Upper lobe of right lung (tissue), 1 donor: ENCODE measurements around the gene TMEM9B. TPM values are rescaled to one million over a fixed set of nuclear protein-coding genes. Genes with fewer than 3 reads are reported as not detected.

Experiments used
- ATAC-seq: fragments of 200-7000 bp; cut with Tn5 transposase; one replicate; pipeline ENCODE4 v1.9.1; 2020; ENCODE audit warnings: mild to moderate bottlenecking, moderate library complexity
- DNase-seq: peaks from one replicate; pipeline ENCODE4 v3.0.0-alpha.2; 2020
- H3K27ac ChIP-seq: fragments of 200-600 bp; one replicate; pipeline ENCODE4 v1.8.0; 2022
- H3K27me3 ChIP-seq: fragments of 200-600 bp; one replicate; pipeline ENCODE4 v1.8.0; 2022; ENCODE audit warnings: mild to moderate bottlenecking
- H3K36me3 ChIP-seq: fragments of 200-600 bp; one replicate; pipeline ENCODE4 v1.8.0; 2022
- H3K4me1 ChIP-seq: fragments of 200-600 bp; one replicate; pipeline ENCODE4 v1.8.0; 2022
- H3K4me3 ChIP-seq: fragments of 200-600 bp; one replicate; pipeline ENCODE4 v1.8.0; 2022; ENCODE audit warnings: mild to moderate bottlenecking
- H3K9me3 ChIP-seq: fragments of 200-600 bp; one replicate; pipeline ENCODE4 v1.8.0; 2022
- CTCF ChIP-seq: fragments of 200-600 bp; IDR thresholded peaks from one replicate; pipeline ENCODE4 v1.8.0; 2022; ENCODE audit warnings: antibody characterized with exemption
- intact Hi-C: fragments of 100-400 bp; cut with DNase I; formaldehyde crosslinking; loops from one replicate; pipeline ENCODE4 v1.11.0; 2022
- total RNA-seq: library from RNA; stranded (reverse); fragmentation: NEBNext Ultra II Directional; extraction: Animal tissue kit (Norgen Biotek cat#: 25700); gene quantifications from one replicate; pipeline ENCODE4 v1.2.1, GENCODE V29; 2021
- donor health status: DM: no; HTN: yes; CAD: no; lungs with severe emphysema.

Gene TMEM9B
- total RNA-seq, 1 donor from 2014 or later: 64.9 TPM

GRCh38 chr11:8899119-8899753, 65.0 kb downstream of the TMEM9B start:
- TF ChIP-seq CTCF: no peak
- Histone ChIP-seq H3K4me3 (no peak overlapping the region), H3K4me1 (no peaks in the 10 kb centered on the region), H3K9me3 (peaks cover 12% of the 10 kb centered on the region), H3K27me3 (no peaks in the 10 kb centered on the region), H3K36me3 (no peaks in the 10 kb centered on the region), H3K27ac (no peak overlapping the region)
- DNase-seq (no peak), ATAC-seq (no peak)
- intact Hi-C loops: no loop called here

Other genes starting within 250 kb of the TMEM9B start
- 27.1 TPM for gene AKIP1, start 53.3 kb downstream of the TMEM9B start, total RNA-seq
- gene C11orf16, start 31.5 kb downstream of the TMEM9B start, total RNA-seq: not detected
- gene ASCL3, start 21.4 kb downstream of the TMEM9B start, total RNA-seq: not detected
- 1.3 TPM for gene NRIP3, start 39.6 kb upstream of the TMEM9B start, total RNA-seq
- 9.9 TPM for gene SCUBE2, start 127.2 kb upstream of the TMEM9B start, total RNA-seq